Loucy (cell line): ENCODE measurements around the gene CTSV.
"Not testable (repeated sequence)": the region's sequence is repeated elsewhere in the genome, so short reads cannot be mapped to it uniquely, and the experiment has no call there.

Source experiments
- EZH2phosphoT487 ChIP-seq: fragments of 200-600 bp; IDR thresholded peaks from 2 replicates; pipeline ENCODE4 v1.6.1; 2018; ENCODE audit warnings: antibody characterized with exemption, mild to moderate bottlenecking, moderate library complexity, borderline replicate concordance
- TF ChIP-seq, protein P1 (sequence below): fragments of 200-600 bp; sonication (generic); conservative IDR thresholded peaks from 2 replicates; pipeline ENCODE4 v1.5.1; 2014; ENCODE audit warnings: mild to moderate bottlenecking, antibody characterized with exemption, low read length

- TF ChIP-seq, protein P1, sequence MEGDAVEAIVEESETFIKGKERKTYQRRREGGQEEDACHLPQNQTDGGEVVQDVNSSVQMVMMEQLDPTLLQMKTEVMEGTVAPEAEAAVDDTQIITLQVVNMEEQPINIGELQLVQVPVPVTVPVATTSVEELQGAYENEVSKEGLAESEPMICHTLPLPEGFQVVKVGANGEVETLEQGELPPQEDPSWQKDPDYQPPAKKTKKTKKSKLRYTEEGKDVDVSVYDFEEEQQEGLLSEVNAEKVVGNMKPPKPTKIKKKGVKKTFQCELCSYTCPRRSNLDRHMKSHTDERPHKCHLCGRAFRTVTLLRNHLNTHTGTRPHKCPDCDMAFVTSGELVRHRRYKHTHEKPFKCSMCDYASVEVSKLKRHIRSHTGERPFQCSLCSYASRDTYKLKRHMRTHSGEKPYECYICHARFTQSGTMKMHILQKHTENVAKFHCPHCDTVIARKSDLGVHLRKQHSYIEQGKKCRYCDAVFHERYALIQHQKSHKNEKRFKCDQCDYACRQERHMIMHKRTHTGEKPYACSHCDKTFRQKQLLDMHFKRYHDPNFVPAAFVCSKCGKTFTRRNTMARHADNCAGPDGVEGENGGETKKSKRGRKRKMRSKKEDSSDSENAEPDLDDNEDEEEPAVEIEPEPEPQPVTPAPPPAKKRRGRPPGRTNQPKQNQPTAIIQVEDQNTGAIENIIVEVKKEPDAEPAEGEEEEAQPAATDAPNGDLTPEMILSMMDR, result not testable (repeated sequence)
- not testable (repeated sequence) for TF ChIP-seq EZH2phosphoT487
These were observed 36.7 kb downstream of the CTSV start for GRCh38 chr9:97002195-97002594.
